ENCODE results near the gene KIF18A. TPM values are rescaled to one million over a fixed set of nuclear protein-coding genes. Genes with fewer than 3 reads are reported as not detected.

Gene KIF18A
- total RNA-seq, 2 experiments from 2014 or later, result 22.3 to 23.2 TPM

DNA sequence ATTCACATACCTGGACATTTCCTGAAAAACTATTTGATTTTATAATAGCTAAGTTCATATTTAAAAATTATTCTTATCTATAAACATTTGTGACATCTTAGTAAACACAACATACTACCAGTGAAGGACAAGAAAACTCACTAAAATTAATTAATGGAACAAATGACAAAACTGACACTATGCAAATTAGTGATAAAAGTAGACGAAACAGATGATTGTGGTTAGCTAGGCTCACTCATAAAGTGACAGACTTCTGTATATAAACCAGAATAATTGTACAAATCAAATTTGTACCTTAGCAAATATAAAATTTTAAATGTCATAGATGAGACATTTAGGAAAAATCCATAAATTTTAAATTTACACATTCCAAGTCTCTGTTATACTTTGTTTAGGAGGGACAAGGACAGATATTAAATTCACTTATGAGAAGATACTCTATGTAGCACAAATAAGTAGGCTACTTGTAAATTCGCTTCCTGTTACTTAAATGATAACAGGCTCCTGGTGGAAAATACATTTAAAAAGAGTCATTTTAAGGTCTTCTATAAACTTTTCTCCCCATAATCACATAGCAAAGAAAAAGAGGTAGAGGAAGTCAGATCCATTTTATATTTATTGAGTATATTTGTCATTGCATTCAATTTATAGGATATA, 81.2 kb downstream of the KIF18A start:
- TF ChIP-seq, protein P1, sequence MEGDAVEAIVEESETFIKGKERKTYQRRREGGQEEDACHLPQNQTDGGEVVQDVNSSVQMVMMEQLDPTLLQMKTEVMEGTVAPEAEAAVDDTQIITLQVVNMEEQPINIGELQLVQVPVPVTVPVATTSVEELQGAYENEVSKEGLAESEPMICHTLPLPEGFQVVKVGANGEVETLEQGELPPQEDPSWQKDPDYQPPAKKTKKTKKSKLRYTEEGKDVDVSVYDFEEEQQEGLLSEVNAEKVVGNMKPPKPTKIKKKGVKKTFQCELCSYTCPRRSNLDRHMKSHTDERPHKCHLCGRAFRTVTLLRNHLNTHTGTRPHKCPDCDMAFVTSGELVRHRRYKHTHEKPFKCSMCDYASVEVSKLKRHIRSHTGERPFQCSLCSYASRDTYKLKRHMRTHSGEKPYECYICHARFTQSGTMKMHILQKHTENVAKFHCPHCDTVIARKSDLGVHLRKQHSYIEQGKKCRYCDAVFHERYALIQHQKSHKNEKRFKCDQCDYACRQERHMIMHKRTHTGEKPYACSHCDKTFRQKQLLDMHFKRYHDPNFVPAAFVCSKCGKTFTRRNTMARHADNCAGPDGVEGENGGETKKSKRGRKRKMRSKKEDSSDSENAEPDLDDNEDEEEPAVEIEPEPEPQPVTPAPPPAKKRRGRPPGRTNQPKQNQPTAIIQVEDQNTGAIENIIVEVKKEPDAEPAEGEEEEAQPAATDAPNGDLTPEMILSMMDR (IDR thresholded peaks at IDR 0.05), result no peak
- no peak overlapping the region for H3K4me3 Mint-ChIP-seq
- H3K36me3 Mint-ChIP-seq (ENCODE audit: low read depth), result peaks cover 17% of the 10 kb centered on the region
- no peaks in the 10 kb centered on the region for H3K27me3 Mint-ChIP-seq
- CTCF ChIA-PET, result no interaction called here
- no peak for ATAC-seq
- DNase-seq, result no peak
- POLR2A ChIA-PET, result no interaction called here
- intact Hi-C loops (cut with micrococcal nuclease), result no loop called here
- no peaks in the 10 kb centered on the region for H3K9me3 Mint-ChIP-seq
- H3K4me1 Mint-ChIP-seq (ENCODE audit: low read depth), result no peaks in the 10 kb centered on the region
- H3K27ac Mint-ChIP-seq, result no peak overlapping the region

DNA sequence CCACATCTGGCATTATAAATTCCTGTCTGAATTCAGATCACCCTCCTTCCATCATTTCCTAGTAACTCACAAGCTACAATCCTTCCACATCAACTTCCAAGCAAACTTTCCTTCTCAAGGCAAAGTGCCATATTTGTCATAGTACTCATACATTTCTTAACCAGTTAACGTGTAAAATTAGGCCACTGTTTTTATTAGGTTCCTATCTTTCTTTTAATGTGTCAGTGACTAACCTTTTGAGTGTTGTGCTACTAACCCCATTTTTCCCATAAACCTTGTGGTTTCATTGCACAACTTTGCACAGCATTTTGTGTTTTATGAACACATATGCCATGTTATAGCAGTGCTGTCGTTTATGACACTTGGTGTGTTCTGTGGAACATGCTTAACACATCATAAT, 90.1 kb downstream of the KIF18A start:
- no peaks in the 10 kb centered on the region for H3K4me1 Mint-ChIP-seq (ENCODE audit: low read depth)
- peaks cover 6% of the 10 kb centered on the region for H3K36me3 Mint-ChIP-seq (ENCODE audit: low read depth)

DNA sequence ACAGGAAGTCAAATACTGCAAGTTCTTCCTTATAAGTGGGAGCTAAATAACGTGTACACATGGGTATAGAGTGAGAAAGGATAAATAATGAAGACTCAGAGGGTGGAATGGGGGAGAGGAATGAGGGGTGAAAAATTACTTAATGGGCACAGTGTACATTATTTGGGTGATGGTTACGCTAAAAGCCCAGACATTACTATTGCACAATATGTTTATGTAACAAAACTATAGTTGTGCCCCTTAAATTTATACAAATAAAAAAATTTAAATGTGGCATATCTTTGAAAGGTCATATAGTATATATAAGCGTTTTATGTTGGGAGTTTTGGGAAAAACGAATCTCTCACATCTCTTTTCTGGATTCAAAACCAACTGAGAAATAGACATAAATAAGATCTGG, 96.1 kb downstream of the KIF18A start:
- no peaks in the 10 kb centered on the region for H3K27me3 Mint-ChIP-seq
- CTCF ChIA-PET, result no interaction called here
- no peak overlapping the region for H3K27ac Mint-ChIP-seq
- TF ChIP-seq, protein P1 (IDR thresholded peaks at IDR 0.05), result no peak
- intact Hi-C loops (cut with micrococcal nuclease), result no loop called here
- POLR2A ChIA-PET, result no interaction called here
- no peaks in the 10 kb centered on the region for H3K36me3 Mint-ChIP-seq (ENCODE audit: low read depth)
- ATAC-seq, result no peak
- no peak overlapping the region for H3K4me3 Mint-ChIP-seq
- no peaks in the 10 kb centered on the region for H3K4me1 Mint-ChIP-seq (ENCODE audit: low read depth)
- no peak for DNase-seq
- H3K9me3 Mint-ChIP-seq, result no peaks in the 10 kb centered on the region

More for the DNA sequence above, 90.1 kb downstream of the KIF18A start:
- Mint-ChIP-seq H3K4me3 (no peak overlapping the region), H3K27ac (no peak overlapping the region), H3K27me3 (no peaks in the 10 kb centered on the region), H3K9me3 (no peaks in the 10 kb centered on the region)
- POLR2A ChIA-PET, result no interaction called here
- DNase-seq (no peak), ATAC-seq (no peak)
- CTCF ChIA-PET, result no interaction called here
- intact Hi-C loops (cut with micrococcal nuclease), result no loop called here
- TF ChIP-seq, protein P1 (IDR thresholded peaks at IDR 0.05), result no peak

DNA sequence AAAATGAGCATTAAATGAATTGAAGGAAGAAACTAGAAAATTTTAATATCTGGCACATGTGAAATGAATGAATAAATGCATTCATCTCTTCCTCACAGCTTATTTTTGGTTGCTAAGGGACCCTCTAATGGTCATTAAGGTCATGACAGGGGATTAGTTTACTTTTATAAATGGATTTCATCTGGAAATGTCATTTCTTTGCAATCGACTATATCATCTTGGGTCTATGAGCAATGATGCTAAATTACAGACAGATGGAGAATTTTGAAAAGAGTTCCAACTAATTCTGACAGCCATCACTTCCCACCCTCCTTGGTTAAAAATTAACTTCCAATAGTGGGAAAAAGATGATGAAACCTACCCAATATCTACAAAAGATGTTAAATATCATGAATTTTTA, 98.0 kb downstream of the KIF18A start:
- POLR2A ChIA-PET, result no interaction called here
- TF ChIP-seq, protein P1 (IDR thresholded peaks at IDR 0.05), result no peak

DNA sequence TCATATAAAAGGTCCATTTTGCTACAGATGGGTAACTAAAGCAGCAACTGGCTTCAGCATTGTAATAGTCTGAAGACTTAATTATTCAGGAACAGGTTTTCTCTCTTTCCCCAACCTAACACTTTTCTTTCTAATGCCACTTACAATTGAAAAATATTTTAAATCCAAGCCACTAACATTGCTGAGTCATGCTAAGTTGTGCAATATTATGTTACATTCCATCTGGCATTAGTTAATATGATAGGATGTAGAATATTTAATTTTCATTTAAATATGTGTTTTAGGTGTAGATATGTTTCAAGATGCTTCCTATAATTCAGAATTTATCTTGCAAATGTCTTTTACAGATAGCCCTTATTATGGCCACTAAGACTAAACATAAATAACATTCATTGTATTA, 98.6 kb downstream of the KIF18A start:
- Mint-ChIP-seq H3K36me3 (ENCODE audit: low read depth) (no peaks in the 10 kb centered on the region), H3K9me3 (no peaks in the 10 kb centered on the region), H3K27me3 (no peaks in the 10 kb centered on the region), H3K27ac (no peak overlapping the region), H3K4me1 (ENCODE audit: low read depth) (no peaks in the 10 kb centered on the region), H3K4me3 (no peak overlapping the region)
- TF ChIP-seq, protein P1 (IDR thresholded peaks at IDR 0.05), result no peak
- intact Hi-C loops (cut with micrococcal nuclease), result no loop called here
- POLR2A ChIA-PET, result no interaction called here
- no peak for DNase-seq
- ATAC-seq, result no peak
- CTCF ChIA-PET, result no interaction called here

More for the DNA sequence above, 98.0 kb downstream of the KIF18A start:
- CTCF ChIA-PET, result no interaction called here
- ATAC-seq, result no peak
- no peak overlapping the region for H3K27ac Mint-ChIP-seq
- H3K27me3 Mint-ChIP-seq, result no peaks in the 10 kb centered on the region
- H3K4me3 Mint-ChIP-seq, result no peak overlapping the region
- no peaks in the 10 kb centered on the region for H3K4me1 Mint-ChIP-seq (ENCODE audit: low read depth)
- H3K9me3 Mint-ChIP-seq, result no peaks in the 10 kb centered on the region
- intact Hi-C loops (cut with micrococcal nuclease), result no loop called here
- no peaks in the 10 kb centered on the region for H3K36me3 Mint-ChIP-seq (ENCODE audit: low read depth)
- DNase-seq, result no peak

Data from activated CD8-positive, alpha-beta T cell treated with anti-CD3 and anti-CD28 coated beads for 36 hours (primary cell).